Measurements from ENCODE around the gene ETV3.
"Not testable (repeated sequence)": the region's sequence is repeated elsewhere in the genome, so short reads cannot be mapped to it uniquely, and the experiment has no call there.

Gene ETV3

GRCh38 chr1:157172591-157172990, 34.4 kb upstream of the ETV3 start:
- not testable (repeated sequence) for H3K4me3 Mint-ChIP-seq; H3K36me3 Mint-ChIP-seq (ENCODE audit: insufficient read depth); DNase-seq (ENCODE audit: low spot score in 2 of 2); ATAC-seq (replicated peaks; ENCODE audit: extremely low read depth, poor library complexity, severe bottlenecking); H3K27ac Mint-ChIP-seq (ENCODE audit: low read depth); H3K4me1 Mint-ChIP-seq; H3K9me3 Mint-ChIP-seq
- H3K27me3 Mint-ChIP-seq = peaks cover 68% of the 10 kb centered on the region

- DNase-seq (ENCODE audit: low spot score in 2 of 2); H3K36me3 Mint-ChIP-seq (ENCODE audit: insufficient read depth); H3K4me3 Mint-ChIP-seq; H3K9me3 Mint-ChIP-seq; ATAC-seq (replicated peaks; ENCODE audit: extremely low read depth, poor library complexity, severe bottlenecking); H3K27ac Mint-ChIP-seq (ENCODE audit: low read depth); H3K4me1 Mint-ChIP-seq: not testable (repeated sequence)
- H3K27me3 Mint-ChIP-seq = peaks cover 73% of the 10 kb centered on the region
Measured at GRCh38 chr1:157171903-157172503, 33.8 kb upstream of the ETV3 start.

- Mint-ChIP-seq H3K9me3 (no peaks in the 10 kb centered on the region), H3K27me3 (peaks cover 64% of the 10 kb centered on the region), H3K4me1 (no peaks in the 10 kb centered on the region), H3K27ac (ENCODE audit: low read depth) (no peak overlapping the region), H3K4me3 (no peak overlapping the region), H3K36me3 (ENCODE audit: insufficient read depth) (no peaks in the 10 kb centered on the region)
- no peak for ATAC-seq (replicated peaks; ENCODE audit: extremely low read depth, poor library complexity, severe bottlenecking)
- no peak for DNase-seq (ENCODE audit: low spot score in 2 of 2)
Measured at GRCh38 chr1:157170677-157171515, 32.7 kb upstream of the ETV3 start.

- Mint-ChIP-seq H3K36me3 (ENCODE audit: insufficient read depth) (no peaks in the 10 kb centered on the region), H3K27me3 (peaks cover 58% of the 10 kb centered on the region), H3K27ac (ENCODE audit: low read depth) (no peak overlapping the region), H3K4me3 (no peak overlapping the region), H3K9me3 (no peaks in the 10 kb centered on the region), H3K4me1 (peaks cover 7% of the 10 kb centered on the region)
- ATAC-seq (replicated peaks; ENCODE audit: extremely low read depth, poor library complexity, severe bottlenecking) (no peak), DNase-seq (ENCODE audit: low spot score in 2 of 2) (no peak)
Measured at GRCh38 chr1:157168015-157168414, 29.8 kb upstream of the ETV3 start.

- Mint-ChIP-seq H3K9me3 (no peaks in the 10 kb centered on the region), H3K4me1 (peaks cover 7% of the 10 kb centered on the region), H3K27me3 (peaks cover 56% of the 10 kb centered on the region), H3K27ac (ENCODE audit: low read depth) (no peak overlapping the region), H3K4me3 (no peak overlapping the region), H3K36me3 (ENCODE audit: insufficient read depth) (no peaks in the 10 kb centered on the region)
- ATAC-seq (replicated peaks; ENCODE audit: extremely low read depth, poor library complexity, severe bottlenecking) (no peak), DNase-seq (ENCODE audit: low spot score in 2 of 2) (no peak)
Measured at GRCh38 chr1:157167437-157167836, 29.2 kb upstream of the ETV3 start.

- Mint-ChIP-seq H3K27me3 (peaks cover 56% of the 10 kb centered on the region), H3K27ac (ENCODE audit: low read depth) (no peak overlapping the region)
Measured at GRCh38 chr1:157166590-157166989, 28.4 kb upstream of the ETV3 start.

GRCh38 chr1:157163273-157164127, 25.3 kb upstream of the ETV3 start:
- ATAC-seq (replicated peaks; ENCODE audit: extremely low read depth, poor library complexity, severe bottlenecking) (no peak), DNase-seq (ENCODE audit: low spot score in 2 of 2) (peak; percentile 46 to 71)
- H3K27ac Mint-ChIP-seq (ENCODE audit: low read depth) = no peak overlapping the region
- no peaks in the 10 kb centered on the region for H3K9me3 Mint-ChIP-seq
- H3K4me1 Mint-ChIP-seq = peaks cover 7% of the 10 kb centered on the region
- H3K27me3 Mint-ChIP-seq = peaks cover 38% of the 10 kb centered on the region
- H3K36me3 Mint-ChIP-seq (ENCODE audit: insufficient read depth) = no peaks in the 10 kb centered on the region
- H3K4me3 Mint-ChIP-seq = no peak overlapping the region

More at GRCh38 chr1:157166590-157166989, 28.4 kb upstream of the ETV3 start:
- no peaks in the 10 kb centered on the region for H3K9me3 Mint-ChIP-seq
- ATAC-seq (replicated peaks; ENCODE audit: extremely low read depth, poor library complexity, severe bottlenecking) = no peak
- H3K36me3 Mint-ChIP-seq (ENCODE audit: insufficient read depth) = no peaks in the 10 kb centered on the region
- H3K4me3 Mint-ChIP-seq = no peak overlapping the region
- peaks cover 7% of the 10 kb centered on the region for H3K4me1 Mint-ChIP-seq
- no peak for DNase-seq (ENCODE audit: low spot score in 2 of 2)

- H3K4me1 Mint-ChIP-seq = peaks cover 7% of the 10 kb centered on the region
- no peak overlapping the region for H3K4me3 Mint-ChIP-seq
- peaks cover 38% of the 10 kb centered on the region for H3K27me3 Mint-ChIP-seq
- H3K9me3 Mint-ChIP-seq = no peaks in the 10 kb centered on the region
- DNase-seq (ENCODE audit: low spot score in 2 of 2) (no peak), ATAC-seq (replicated peaks; ENCODE audit: extremely low read depth, poor library complexity, severe bottlenecking) (no peak)
- no peak overlapping the region for H3K27ac Mint-ChIP-seq (ENCODE audit: low read depth)
- H3K36me3 Mint-ChIP-seq (ENCODE audit: insufficient read depth) = no peaks in the 10 kb centered on the region
Measured at GRCh38 chr1:157162345-157162744, 24.1 kb upstream of the ETV3 start.

GRCh38 chr1:157161901-157162300, 23.7 kb upstream of the ETV3 start:
- Mint-ChIP-seq H3K27me3 (peaks cover 38% of the 10 kb centered on the region), H3K4me3 (no peak overlapping the region), H3K27ac (ENCODE audit: low read depth) (no peak overlapping the region), H3K9me3 (no peaks in the 10 kb centered on the region), H3K36me3 (ENCODE audit: insufficient read depth) (no peaks in the 10 kb centered on the region), H3K4me1 (peaks cover 7% of the 10 kb centered on the region)
- no peak for DNase-seq (ENCODE audit: low spot score in 2 of 2)
- ATAC-seq (replicated peaks; ENCODE audit: extremely low read depth, poor library complexity, severe bottlenecking) = no peak

GRCh38 chr1:157158967-157159366, 20.8 kb upstream of the ETV3 start:
- Mint-ChIP-seq H3K4me3 (no peak overlapping the region), H3K36me3 (ENCODE audit: insufficient read depth) (no peaks in the 10 kb centered on the region), H3K27me3 (peaks cover 44% of the 10 kb centered on the region), H3K27ac (ENCODE audit: low read depth) (no peak overlapping the region), H3K9me3 (no peaks in the 10 kb centered on the region), H3K4me1 (peaks cover 17% of the 10 kb centered on the region)
- DNase-seq (ENCODE audit: low spot score in 2 of 2) = no peak
- no peak for ATAC-seq (replicated peaks; ENCODE audit: extremely low read depth, poor library complexity, severe bottlenecking)

- Mint-ChIP-seq H3K9me3 (no peaks in the 10 kb centered on the region), H3K4me3 (no peak overlapping the region), H3K27me3 (peaks cover 34% of the 10 kb centered on the region), H3K27ac (ENCODE audit: low read depth) (no peak overlapping the region), H3K36me3 (ENCODE audit: insufficient read depth) (no peaks in the 10 kb centered on the region), H3K4me1 (peaks cover 16% of the 10 kb centered on the region)
- ATAC-seq (replicated peaks; ENCODE audit: extremely low read depth, poor library complexity, severe bottlenecking) (no peak), DNase-seq (ENCODE audit: low spot score in 2 of 2) (no peak)
Measured at GRCh38 chr1:157157501-157158190, 19.5 kb upstream of the ETV3 start.

GRCh38 chr1:157156058-157156541, 17.9 kb upstream of the ETV3 start:
- peaks cover 34% of the 10 kb centered on the region for H3K27me3 Mint-ChIP-seq
- no peaks in the 10 kb centered on the region for H3K36me3 Mint-ChIP-seq (ENCODE audit: insufficient read depth)
- no peaks in the 10 kb centered on the region for H3K9me3 Mint-ChIP-seq
- peak overlapping the region; percentile 47 for H3K27ac Mint-ChIP-seq (ENCODE audit: low read depth)
- no peak for ATAC-seq (replicated peaks; ENCODE audit: extremely low read depth, poor library complexity, severe bottlenecking)
- H3K4me3 Mint-ChIP-seq = no peak overlapping the region
- DNase-seq (ENCODE audit: low spot score in 2 of 2) = peak; percentile 63 to 75
- H3K4me1 Mint-ChIP-seq = peaks cover 16% of the 10 kb centered on the region
